CD4-positive, alpha-beta T cell treated with Interleukin-15 for 4 hours (primary cell): ENCODE data around the gene EPHA7.

ENCODE experiments used
- DNase-seq: peaks from one replicate; pipeline ENCODE4 v3.0.0-alpha.2; 2020; ENCODE audit warnings: low spot score

The EPHA7 gene

DNA sequence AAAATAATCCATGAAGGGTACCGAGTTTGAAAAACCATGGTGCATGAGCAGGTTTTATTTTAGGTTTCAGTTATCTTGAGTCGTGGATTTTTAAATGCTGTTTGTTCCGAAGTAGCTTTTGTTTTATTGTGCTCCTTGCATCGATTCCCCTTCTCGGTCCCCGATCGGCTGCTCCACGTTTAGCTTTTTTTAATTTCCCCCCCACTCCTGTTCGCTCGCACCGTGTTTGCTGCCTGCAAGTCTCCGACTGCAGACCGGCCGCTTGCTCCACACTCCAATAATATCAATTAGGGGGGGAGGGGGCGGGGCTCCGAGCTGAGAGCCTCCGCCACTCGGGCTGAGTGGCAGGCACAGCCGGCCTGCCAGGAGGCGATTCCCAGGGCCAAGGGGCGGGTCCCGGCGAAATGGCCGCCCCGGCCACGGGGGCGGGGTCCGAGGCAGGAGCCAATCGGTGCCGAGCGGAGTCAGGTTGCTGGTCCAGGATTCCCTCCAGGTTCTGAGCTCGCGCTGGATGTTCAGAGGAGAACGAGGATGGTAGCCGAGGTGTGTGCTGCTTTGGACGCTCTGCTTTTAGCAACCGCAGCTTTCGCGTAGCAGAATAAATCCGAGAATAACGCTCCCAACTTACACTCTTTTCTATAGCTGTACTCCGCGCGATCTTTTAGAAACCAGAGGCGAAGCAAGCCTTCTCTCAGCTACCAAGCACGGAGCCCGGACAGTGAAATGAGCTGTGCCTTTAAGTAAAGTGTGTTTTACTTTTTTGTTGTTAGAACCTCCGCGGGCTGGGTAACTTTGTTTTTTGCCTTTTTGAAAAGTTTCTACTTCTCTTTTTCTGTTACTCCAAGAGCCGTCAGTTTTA, at the start of gene EPHA7:
EPHA7 (minus strand) TSS at position 256 of the 859 bp plus-strand sequence; CDS start at position 38, 218 bp downstream.
- no peak for DNase-seq

DNA sequence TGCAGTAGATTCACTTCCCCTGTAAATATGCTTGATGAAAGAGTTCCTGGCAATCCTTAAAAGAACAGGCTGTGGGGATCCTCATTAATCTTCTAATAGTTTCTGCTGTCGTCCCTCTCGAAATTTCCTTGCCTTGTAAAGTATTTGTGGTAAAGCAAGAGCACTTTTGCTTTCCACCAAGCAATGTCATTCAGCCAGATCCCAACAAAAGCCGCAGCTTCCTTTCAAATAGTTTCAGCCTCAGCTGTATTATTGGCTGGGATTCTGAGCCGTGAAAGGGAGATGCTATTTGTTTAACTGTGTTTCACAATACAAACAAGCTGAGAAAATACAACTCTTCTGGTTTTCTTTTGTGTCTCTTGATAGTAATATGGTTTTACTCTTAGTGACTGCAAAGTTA, 48.9 kb upstream of the EPHA7 start:
- DNase-seq, result no peak

DNA sequence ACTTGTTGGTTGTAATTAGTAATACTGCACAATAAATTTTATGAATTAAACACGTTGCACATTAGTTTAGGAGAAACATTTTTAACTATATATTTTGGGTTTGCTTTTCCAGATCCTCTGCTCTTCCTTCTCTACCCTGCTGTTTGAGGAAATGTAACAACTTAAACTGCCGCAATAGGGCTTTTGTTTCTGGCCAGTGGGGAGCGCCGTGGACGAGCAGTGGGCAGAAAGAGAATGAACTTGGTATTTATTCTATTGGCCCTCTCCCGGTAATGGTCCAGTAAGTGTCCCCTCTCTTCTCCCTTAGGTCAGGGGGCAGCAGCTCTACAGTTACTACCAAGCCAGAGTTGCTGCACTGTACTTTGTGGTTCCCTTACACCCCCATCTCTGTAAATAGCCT, 35.2 kb upstream of the EPHA7 start:
- no peak for DNase-seq

DNA sequence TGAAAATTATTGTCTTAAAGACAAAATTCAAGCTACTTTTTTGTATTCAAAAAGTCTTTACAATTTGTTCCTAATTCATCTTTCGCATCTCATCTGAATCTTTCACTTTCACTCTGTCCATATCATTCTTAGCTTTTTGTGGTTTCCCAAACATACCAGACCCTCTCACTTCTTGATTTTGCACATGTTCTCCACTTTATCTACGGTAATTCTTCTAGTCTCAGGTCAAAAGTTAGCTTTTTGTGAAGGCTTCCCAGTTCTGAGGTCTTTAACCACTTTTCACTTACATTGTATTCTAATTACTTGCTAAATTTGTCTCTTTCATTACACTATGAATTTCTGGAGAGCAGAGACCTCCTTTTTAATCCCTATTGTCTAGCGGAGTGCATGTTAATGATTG, 34.6 kb upstream of the EPHA7 start:
- no peak for DNase-seq

DNA sequence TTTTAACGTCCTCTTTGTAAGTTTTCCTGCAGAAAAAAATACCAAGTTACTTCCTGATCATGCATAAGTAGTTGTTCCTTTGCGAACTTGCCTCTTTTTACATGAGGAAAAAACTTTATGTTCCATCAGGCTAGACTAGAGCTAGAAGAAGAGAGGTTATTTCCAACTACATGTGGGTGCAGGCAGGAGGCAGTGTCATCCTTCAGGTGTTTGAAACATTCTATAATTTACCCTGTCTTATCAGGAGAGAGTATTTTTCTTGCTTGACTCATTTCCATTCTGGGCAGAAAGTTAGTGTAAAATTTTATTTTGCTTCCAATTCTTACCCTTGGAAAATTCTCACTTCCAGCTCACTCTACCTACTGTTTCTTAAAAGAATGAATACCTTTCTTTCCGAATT, 28.5 kb upstream of the EPHA7 start:
- DNase-seq, result no peak

DNA sequence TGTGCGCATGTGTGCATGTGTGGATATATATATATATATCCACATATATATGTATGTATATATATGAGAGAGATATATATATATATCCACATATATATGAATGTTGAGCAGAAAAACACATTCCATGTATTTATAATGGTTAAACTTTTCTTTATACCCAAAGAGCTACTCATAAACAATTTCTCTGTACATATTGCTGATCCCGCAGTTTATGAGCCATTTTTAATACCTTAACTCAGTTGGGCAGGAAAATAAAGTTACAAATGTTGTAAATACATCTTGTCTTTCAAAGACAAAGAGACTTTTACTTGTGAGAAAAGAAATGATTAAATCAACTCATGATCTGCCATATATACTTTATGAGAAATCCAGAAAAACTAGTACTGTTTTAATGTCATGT, 18.1 kb upstream of the EPHA7 start:
- DNase-seq, result no peak

DNA sequence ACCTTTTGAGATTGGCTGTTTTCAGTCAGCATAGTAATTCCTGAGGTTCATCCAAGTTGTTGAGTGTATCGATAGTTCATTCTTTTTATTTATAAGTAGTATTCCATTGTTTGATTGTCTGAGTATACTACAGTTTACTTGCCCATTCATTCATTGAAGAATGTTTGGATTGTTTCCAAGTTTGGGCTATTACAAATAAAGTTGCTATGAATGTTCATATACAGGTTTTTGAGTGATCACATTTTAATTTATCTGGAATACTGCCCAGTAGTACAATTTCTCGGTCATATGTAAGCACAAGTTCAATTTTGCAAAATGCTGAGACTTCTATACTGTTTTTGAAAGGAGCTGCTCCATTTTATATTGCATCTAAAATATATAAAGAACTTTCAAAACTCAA, 14.2 kb upstream of the EPHA7 start:
- no peak for DNase-seq

DNA sequence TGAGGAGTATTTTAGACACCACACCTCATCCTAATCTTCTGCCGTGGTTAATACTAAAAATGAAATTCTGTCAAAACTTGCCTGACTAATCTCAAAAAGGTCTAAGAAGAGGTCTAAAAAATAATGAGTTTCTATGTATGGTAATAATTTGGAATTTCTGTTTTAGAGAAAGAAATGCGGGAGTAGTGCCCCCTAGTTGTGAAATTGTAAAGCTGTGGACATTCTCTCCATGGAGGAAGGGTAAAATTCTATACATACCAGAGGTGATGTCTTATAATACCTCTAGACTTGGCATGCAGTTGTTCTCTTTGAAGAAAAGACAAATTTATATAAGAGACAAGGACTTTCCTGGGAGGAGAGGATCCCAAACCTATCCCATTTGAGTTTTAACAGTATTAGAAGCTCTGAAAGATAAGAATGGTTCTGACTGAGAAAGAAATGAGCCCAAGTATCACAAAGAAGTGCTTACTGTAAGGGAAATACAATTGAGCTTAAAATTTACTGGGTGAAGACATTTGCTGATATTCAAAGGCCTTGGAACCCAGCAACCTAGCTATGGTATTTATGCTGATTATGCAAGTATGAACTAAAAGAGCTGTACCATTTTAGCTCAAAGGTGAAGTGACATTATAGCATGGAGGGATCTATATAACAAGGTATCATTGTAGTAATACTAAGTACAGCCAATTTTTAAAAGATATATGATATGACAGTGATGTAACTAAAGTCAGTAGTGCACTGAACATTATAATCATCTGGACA, 5.1 kb upstream of the EPHA7 start:
- DNase-seq, result no peak

DNA sequence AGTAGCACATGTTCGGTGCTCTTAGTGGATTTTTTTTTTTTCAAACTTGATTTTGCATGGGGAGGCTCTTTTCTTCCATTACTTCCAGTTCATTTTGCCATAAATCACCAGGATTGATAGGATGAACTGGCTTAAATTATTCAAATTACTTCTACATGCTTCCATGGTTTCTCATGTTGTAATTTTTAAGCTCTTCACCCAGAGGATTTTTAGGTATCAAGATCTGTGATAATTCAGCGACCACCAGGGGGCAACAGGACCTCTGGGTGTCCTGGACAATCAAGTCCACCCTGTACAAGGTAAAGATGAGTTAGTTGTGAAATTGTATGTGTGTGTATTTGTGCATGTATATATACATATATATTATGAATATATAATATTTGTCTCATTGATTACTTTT, 4.2 kb upstream of the EPHA7 start:
- no peak for DNase-seq

DNA sequence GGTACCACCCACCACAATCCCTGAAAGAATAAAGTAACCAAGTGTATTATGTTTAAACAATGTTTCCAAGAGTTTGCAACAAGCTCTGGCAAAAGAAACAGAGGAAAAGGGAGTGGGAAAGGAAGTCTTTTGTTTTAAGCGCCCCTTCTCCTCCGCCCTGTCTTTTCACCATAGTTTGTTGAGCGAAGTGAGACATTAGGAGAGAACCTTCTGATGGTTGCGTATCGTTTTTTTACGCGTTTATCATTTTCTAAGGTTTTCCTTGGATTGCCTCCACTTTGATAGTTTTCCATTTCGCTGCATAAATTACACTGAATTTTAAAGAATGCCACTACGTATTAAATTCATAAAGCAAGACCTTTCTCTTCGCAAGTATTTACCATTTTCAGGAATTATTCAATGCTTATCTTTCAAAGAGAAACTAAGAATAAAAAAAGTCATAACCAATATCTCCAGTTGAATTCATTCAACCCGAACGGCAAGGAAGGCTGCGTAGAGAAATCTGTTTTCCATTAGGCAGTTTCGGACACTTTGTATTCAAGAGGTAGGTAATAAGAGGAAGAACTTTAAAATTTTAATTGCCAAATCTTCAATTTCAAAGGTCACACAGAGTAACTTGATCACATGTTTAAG, 920 bp upstream of the EPHA7 start:
- DNase-seq, result no peak

DNA sequence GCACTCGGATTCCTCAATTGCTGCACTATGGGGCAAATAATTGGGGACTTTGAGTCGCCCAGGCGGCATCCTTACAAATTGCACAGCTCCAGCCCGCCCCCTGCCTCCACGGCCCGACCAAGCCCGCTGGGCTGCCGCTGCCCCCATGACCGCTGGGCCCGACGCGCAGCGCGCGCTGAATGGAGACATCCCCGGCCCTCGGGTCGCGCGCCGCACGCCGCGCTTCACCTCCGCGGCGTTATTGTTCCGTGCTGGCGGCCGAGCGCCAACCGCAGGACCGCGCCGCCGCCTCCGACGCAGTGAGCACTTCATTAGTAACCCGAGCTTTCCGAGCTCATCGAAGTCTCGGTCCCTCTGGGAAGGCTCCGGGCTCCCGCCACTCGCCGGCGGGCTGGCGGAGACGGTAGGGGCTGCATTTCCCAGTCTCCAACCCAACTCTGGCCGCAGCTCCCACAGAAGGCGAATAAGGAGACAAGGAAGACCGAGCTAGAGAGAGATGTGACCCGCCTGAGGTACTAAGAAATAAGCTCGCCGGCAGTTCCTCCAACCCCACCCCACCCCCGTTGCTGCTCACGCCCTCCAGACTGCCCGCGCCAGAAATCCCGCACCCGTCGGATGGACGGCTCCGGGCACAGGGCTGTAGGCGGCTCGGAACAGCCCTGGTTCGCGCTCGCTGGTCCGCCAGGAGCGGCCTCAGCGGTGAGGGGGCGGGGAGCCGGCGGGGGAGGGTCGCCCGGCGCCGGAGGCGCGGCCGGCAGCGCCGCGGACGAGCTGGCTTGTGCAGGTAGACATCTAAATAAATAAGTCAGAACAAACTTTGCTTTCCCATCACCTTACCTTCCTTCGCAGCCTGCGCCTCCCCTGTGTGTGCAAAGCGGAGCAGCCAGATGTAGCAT, 703 bp downstream of the EPHA7 start:
- DNase-seq, result no peak

DNA sequence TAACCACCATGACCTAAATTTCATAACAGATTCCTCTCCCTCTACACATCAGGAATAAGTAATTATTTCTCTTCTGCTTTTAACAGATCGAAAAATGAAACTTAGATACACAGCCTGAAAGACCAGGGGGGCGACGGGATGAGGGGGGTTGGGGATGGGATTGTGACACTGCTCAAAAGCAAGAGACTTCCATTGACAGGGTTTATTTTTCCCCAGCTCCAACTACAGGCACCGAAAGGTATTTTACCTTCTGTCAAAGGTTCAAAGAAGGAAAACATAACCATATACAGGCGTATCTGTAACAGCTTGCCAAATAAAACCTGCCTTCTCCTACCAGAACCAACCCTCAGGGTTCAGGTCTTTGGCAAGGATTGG, 1.3 kb downstream of the EPHA7 start:
- no peak for DNase-seq

DNA sequence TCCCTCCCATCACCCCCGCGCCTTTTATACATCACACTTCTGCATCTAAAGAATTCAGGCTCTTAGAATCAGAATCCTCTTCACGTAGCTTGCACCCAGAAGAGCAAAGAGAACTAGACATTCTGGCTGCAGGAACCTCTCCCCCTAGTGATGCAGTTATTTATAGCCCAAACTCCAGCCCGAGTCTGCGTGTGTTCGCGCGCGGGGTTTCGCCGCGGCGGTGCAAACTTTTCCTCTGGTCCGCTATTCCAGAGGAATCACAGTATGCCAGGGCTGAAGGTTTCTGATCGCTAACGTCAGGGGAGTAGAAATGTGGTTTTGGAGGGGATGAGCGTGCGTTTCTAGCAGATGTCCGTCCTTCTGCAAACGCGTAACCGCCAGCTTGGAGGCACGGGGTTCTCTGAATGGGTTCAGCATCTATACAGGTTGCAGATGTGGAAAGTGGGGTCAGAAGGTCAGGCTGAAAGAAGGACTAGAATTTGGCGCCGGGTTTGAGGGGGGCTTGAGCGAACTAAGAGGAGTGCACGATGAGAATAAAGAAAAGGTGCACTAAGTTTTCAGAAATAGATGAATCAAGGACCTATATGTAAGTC, 1.8 kb downstream of the EPHA7 start:
- no peak for DNase-seq

DNA sequence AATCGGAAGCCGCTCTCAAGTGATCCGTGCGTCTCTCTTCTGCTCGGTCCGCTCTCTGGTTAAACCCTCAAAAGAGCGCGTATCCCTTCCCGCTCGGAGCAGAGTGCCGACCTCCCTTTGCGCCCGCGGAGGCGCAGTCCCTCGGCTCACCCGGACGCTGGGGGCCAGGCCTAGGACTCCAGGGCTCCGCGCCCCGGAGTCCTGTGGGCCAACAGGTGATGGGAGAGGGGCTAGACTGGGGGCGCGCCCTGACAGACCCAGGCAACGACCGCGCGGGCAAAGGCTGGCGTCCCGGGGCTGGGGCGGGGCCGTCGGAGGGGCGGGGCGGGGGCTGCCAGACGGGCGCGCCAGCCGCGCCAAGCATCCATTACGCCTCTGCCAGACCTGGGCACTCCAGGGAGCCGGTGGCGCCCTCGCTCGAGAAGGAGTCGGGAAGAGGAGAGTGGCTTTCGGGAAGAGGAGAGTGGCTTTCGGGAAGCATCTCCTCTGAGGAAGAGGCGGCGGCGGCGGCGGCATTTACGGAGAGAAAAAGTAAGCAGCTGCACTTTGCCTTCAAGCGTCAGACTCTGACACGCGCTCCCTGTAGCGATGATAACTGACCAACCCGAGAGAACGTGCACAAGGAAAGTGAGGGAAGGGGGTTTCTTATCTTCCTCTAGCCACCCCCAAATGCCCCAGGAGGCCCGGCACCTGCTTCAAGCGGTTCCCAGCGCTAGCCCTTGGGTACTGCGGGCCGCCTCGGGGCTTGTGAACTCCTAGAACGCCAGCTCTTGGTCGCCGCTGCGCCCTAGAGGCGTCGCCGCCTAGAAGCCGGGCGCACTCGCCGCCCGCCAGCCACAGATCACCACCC, 2.6 kb downstream of the EPHA7 start:
- no peak for DNase-seq

DNA sequence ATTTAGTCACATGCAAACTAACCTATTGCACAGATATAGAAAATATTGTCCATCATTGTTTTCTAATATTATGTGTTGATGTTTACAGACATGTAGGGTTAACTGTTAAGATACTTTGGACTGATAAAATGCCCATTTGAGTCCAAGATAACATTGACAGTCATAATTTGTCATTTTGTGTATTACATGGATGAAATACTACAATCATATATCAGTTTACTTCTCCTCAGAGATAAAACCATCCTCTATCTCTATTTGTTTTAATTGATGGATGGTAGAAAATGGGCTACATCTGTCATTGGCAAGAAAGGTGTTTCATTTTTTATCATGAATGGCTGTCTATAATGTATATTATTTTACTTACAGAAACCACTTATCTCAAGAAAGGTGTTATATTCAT, 6.2 kb downstream of the EPHA7 start:
- DNase-seq, result no peak

DNA sequence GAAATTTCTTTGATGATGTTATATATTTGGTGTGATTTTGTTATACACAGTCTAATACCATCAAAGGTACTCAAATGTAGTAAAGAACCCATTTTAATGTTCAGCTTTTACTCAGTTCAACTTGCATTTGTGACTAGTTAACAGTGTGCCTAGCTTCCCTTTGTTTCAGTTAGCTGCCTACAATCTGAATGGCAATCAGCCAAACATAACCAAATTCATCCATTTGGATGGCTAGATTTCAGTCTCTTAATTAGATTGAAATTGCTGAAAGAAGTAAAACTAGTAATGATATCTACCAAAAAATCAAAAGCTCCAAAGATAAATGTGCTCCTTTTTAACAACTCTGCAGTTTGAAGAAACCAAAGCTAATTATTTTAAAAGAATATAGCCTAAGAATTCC, 6.9 kb downstream of the EPHA7 start:
- DNase-seq, result no peak

DNA sequence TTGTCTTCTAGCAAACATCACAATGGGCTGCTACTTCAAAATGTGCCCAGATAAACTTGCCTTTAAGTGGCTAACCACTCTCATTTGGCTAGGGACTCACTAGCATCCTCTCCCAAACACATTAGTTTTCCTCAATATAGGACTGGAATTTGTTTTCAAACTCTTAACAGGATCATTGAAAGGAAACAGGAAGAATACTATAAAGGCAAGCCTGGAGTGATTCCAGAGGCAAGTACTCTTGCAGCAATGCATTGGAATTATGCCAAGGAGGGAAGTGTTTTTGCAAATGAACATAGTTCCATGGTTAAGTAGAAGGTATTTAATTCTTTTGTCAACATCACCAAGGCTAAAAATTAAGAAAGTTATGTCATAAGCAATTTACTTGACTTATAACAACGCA, 12.2 kb downstream of the EPHA7 start:
- DNase-seq, result no peak

DNA sequence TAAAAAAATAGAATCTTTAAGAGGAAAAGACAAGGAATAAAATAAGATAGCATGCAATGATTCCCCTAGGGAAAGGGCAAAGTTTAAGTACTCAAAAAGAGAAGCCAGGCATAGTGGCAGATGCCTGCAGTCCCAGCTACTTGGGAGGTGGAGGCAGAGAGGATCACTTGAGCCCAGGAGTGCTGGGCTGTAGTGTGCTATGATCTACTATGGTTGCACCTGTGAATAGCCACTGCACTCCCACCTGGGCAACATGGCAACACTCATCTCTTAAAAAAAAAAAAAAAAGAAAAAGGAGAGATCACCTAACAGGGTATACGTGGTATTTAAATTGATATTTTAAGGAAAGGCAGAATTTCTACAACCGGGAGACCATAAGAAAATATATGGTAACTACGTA, 16.0 kb downstream of the EPHA7 start:
- no peak for DNase-seq

DNA sequence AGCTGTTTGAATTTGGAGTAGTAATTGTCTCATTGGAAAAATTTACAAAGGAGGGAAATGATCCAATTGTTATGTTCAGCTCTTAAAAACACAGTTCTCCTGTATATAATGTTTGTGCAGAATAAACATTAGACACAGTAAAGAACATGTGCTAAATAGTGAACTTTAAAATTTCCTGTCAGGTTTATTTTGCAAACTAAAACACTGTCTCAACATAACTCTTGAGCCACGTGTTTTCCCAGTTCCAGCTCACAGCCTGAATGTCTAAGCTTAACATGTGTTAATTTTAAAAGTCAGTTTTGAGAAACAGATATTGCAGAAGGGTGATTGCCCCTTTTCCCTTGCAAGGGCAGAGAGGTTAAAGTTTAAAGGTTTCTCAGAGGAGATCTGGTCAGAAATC, 20.6 kb downstream of the EPHA7 start:
- DNase-seq, result no peak

DNA sequence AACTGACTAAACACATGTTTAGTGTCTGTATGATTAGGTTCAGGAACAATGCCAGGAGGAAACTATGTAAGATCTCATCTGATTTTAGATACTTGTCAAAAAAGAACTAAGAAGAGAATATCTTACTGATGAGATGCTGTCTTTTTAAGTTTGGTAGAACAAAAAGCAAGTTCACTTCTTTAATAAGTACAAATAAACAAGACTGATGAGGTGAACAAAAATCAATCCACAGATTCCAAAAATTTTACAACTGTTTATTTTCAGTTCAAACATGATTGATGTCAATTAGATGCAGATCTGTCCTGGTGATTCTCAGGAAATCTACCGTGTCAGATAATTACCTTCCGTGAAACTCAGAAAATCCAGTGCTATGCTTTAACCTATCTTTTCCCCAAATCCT, 24.9 kb downstream of the EPHA7 start:
- no peak for DNase-seq
